Middle frontal gyrus (tissue), 1 donor: Measurements from ENCODE around the gene CSPG5.

ENCODE experiments used
- DNase-seq: peaks from one replicate; pipeline ENCODE4 v3.0.0-alpha.2; 2015; ENCODE audit warnings: low spot score; ENCODE audit errors: extremely low spot score

Gene CSPG5

DNA sequence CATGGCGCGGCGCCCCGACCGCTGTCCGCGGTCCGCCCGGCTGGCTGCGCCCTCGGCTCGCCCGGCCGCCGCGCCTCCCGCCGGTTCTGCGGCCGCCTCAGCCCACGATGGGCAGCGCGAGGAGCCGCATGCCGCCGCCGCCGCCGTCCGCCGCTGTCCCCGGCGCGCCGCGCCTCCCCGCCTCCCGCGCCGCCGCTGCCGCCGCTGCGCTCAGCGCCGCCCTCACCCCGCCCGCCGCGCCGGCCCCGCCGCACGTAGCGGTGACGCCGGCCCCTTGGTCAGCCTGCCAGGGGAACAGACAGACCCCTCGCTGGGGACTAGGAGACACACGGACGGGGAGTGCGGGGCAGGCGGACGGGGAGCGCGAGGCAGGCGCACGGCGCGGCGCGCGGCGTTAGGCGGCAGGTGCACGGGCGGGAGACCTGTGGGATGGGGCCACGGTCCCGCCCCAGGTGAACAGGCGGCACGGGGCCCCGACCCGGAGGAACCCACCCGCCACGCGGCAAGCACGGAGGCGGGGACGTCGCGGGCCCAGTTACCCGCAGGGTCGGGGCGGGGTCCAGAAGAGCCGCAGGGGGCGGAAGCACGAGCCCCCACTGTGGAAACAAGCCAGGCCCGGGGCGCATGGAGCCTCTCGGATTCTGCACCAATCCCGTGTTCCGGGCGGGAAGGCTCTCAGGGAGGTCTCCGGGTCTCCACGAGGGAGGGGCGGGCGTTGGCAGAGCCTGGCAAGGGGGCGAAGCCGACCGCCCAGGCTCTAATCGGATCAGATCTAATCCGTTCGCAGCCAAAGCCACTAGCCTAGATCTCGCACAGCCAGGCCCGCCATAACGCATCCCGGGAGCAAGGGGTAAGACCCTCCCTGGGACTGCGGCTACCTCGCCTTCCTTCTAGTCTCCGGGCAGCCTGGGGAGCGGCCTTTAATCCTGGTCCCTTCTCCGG lies at the start of gene CSPG5:
Gene CSPG5, minus strand, starts transcription at position 175 of the 942 bp plus-strand sequence. Its CDS starts 172 bp downstream, at position 3.
- DNase-seq: no peak

- no peak for DNase-seq
These were observed 49.8 kb upstream of the CSPG5 start for GRCh38 chr3:47628426-47628825.

DNA sequence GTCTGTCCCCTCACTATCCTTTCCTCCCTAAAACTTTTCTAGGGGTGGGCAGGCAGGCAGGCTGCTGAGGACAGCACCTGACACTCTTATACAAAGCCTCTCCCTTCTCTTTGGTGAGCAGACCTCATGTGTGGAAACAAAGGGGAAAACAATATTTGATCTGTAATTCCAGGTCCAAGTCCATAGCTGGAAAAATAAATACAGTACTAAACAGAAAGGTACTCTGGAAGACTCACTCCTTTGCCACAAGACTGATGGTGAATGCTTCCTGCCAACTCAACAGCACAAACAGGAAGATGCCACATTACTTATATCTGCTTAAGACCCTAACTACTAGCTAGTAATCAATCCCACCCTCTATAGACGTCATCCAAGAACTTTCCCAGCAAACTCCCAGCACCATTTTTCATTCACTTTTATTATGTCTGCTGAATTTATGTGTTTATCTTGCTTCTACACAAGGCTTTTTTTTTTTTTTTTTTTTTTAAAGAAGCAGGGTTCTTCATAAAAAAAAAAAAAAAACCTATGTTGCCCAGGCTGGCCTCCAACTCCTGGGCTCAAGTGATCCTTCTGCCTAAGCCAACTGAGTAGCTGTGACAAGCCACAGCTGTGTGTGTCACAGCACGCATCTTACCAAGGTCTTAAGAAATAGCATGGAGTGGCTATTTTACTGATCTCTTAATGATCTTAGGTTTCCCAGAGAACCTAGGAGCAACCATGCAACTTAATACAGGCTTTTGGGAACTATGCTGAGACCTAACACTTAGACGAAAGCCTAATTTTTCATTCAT lies 44.2 kb upstream of the CSPG5 start:
- DNase-seq: no peak

- no peak for DNase-seq
These were observed 38.7 kb upstream of the CSPG5 start for GRCh38 chr3:47617086-47618010.

- no peak for DNase-seq
These were observed 36.1 kb upstream of the CSPG5 start for GRCh38 chr3:47614788-47615187.

DNA sequence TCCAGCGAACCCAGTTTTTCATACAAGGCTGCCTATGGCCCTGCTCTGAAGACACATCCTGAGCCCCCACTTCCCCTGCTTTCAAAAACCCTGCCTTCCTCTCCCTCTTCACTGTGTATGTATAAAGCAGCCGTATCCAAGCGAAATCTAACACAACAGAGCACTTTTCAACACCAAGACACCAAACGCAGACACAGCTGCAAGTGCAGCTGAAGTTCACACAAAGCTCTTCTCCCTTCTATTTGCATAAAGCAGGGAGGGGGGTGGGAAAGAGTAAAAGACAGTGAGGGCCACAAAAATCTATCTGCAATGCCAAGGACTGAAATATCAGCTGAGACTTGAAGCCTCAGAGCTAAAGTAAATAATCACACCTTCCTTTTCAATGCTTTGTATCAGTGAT lies 35.1 kb upstream of the CSPG5 start:
- DNase-seq: no peak

DNA sequence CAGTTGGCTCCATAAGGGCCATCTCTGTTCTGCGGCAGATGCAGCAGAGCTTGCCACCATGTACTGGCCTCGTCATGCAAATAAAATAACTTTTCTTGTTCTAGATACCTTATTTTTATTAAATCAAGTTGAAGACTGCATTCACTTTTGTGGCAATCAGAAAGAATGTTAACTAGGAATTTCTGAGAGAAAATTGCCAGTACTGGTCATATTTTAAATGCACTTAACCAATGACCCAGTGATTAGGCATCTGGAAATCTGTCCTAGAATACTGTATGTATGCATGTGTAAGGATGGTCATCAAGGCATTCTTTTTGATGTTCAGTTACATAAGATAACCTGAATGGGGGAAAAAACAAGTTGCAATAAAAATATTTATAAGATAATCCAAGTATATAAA lies 34.2 kb upstream of the CSPG5 start:
- no peak for DNase-seq

DNA sequence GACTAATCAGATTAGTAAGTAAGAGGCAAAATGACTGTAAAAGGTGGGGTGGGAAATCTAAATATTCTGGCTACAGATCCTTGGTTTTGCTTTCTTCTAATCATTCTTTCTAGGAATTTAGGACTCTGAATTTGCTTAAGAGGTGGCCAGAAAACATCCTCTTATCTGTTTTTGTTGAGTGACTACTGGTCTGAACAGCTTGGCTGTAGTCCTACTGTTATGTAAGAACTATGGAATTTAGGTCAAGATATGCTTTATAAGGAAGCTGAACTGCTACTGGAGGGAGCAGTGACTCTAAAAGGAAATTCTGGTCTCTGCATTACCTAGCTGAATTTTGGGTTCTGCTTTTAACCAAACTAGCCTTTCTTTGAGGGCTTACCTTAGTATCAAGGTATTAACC lies 33.5 kb upstream of the CSPG5 start:
- peak; percentile 28 for DNase-seq

DNA sequence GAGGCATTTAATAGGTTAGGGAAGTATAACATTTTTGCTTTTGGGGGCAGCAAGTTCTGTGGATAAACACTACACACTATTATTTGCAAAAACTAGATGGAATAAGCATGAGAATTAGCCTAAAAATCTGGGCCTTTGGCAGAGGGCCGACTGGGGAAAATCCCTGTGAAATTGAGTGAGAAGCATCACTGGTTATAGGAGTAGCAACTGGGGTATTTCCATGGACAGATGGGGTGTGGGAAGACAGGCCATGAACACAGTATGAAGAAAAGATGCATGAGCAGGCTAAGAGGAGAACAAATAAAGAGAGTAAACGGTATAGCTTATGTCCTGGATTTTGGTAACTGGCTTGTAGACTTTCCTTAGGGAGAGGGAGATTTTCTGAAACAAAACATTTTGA lies 32.9 kb upstream of the CSPG5 start:
- no peak for DNase-seq

DNA sequence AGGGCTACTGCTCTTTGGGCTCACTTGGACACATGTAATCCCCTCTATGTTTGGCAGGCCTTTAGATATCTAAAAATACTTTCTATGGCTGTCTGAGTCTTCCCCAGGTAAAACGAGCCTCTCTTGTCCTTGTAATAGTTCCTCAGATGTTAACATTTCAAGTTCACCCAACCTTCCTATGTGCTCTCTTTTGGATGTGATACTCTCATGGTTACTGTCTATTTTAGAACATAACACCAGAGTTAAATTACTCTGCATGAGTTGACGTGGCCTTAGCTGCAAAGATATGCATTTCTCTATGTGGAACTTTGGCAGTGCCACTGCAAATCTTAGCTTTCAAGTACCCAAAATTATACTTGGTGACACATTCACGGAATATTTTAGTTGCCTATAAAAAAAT lies 31.9 kb upstream of the CSPG5 start:
- no peak for DNase-seq

DNA sequence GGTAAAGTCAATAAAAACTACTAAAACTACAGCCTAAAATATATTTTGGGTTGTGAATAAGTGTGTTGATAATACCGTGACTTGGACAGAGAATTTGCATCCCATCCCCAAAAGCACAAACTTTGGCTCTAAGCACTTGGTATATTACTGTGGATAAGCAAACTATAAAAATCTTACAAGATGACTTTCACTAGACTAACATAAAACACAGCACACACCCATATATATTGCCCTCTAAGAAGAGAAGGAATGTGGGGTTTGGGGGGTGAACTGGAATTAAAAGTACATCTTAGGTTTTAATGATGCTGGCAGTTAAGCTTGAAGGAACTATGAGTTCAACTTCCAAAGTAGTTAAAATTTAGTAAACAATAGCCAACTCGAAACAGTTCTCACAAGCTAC lies 28.7 kb upstream of the CSPG5 start:
- no peak for DNase-seq

DNA sequence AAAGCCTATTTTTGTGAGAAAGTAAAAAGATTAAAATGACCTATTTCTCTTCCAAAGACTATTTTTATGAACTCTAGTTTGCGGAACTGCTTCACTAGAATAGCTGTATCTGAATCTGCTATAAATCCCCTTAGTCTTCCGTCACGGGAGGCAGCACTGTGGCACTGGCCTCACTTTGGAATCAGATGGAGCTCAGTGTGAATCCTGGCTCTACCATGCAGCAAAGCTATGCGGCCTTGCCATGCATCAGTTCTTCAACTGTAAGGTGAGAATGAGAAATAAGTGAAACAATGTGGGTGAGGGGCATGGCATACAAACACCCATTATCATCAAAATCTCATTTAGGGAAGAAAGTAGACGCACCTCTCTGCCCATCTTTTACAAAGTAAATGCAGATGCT lies 27.5 kb upstream of the CSPG5 start:
- no peak for DNase-seq

GRCh38 chr3:47605652-47606051 lies 27.0 kb upstream of the CSPG5 start:
- no peak for DNase-seq

- DNase-seq: no peak
These were observed 25.5 kb upstream of the CSPG5 start for GRCh38 chr3:47604145-47604544.

DNA sequence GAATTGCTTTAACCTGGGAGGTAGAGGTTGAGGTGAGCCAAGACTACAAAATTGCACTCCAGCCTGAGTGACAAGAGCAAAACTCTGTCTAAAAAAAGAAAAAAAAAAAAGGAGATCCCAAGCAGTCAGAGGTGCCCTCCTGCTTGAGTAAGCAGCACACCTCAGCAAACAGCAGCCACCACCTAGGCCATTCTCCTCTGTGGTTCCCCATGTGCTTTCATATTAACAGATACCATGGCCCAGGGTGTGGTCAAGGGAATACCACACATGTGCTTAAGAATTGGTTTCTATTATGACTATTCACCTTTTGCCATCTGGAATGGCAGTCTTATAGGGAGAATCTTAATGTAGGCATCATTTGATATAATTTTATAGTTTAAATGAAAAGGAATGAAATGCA lies 24.7 kb upstream of the CSPG5 start:
- DNase-seq: no peak

- no peak for DNase-seq
These were observed 22.6 kb upstream of the CSPG5 start for GRCh38 chr3:47601281-47601680.

DNA sequence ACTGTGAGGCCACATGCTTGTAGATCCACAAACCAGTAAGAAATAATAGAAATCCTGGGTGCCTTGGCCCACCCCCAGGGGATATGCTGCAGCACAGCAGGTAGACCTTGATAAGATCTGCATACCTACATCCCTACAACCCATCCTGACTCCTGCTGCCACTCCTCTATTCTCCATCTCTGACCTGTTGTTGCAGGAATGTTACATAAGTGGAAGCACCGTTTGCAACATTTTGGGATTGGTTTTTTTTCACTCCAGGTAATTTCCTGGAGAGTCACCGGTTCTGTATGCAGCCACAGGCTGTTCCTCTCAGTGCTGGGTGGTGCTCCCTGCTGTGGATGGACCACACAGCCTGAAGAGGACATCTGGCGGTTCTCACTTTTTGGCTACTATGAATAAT lies 16.1 kb upstream of the CSPG5 start:
- no peak for DNase-seq

- no peak for DNase-seq
These were observed 13.6 kb upstream of the CSPG5 start for GRCh38 chr3:47592066-47592795.

GRCh38 chr3:47590216-47590615 lies 11.6 kb upstream of the CSPG5 start:
- no peak for DNase-seq

- no peak for DNase-seq
These were observed 9.9 kb upstream of the CSPG5 start for GRCh38 chr3:47588587-47588986.

DNA sequence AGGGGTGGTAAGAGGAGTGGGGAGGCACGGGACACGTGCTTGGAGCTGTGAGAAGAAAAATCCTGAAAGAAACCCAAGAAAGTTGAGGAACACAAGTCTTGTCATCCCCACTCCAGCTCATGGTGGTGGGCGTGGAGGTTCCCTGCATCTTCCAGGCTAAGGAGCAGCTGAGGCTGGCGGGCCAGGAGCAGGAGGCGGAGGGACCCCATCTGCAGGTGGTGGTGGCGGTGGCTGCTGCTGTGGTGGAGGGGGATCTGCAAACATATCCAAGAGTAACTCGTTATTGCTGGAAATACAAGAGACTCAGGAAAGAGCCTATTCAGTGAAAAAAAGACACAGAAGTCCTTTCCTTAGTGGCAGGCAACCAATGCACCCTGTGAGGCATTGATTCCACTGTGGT lies 9.4 kb upstream of the CSPG5 start:
- no peak for DNase-seq
